H1 (cell line): ENCODE measurements around the gene SOX13. TPM values are rescaled to one million over a fixed set of nuclear protein-coding genes. Genes with fewer than 3 reads are reported as not detected.

ENCODE experiments used
- ASH2L ChIP-seq: fragments of 200-600, 300-600 bp; sonication (generic); IDR thresholded peaks from one replicate; pipeline ENCODE4 v1.7.1; 2017; ENCODE audit warnings: low read length
- HDAC6 ChIP-seq: IDR thresholded peaks from one replicate; pipeline ENCODE4 v1.7.1; 2012; ENCODE audit warnings: low read depth, mild to moderate bottlenecking, inconsistent platforms, low read length, moderate library complexity
- RAD21 ChIP-seq, 2 experiments: IDR thresholded peaks in 1 of 2; conservative IDR thresholded peaks in 1 of 2; 2 replicates each; pipeline ENCODE4 v1.6.1; 2011; ENCODE audit warnings: low read depth in 2 of 2, low read length in 2 of 2, improper control_type of control experiment in 1 of 2, inconsistent platforms in 1 of 2, mild to moderate bottlenecking in 1 of 2, moderate library complexity in 1 of 2
- RXRA ChIP-seq: IDR thresholded peaks from 2 replicates; pipeline ENCODE4 v1.6.1; 2011; ENCODE audit warnings: low read depth, mild to moderate bottlenecking, low read length, moderate library complexity; ENCODE audit not compliant: insufficient read depth
- SP1 ChIP-seq: IDR thresholded peaks from 2 replicates; pipeline ENCODE4 v1.6.1; 2011; ENCODE audit warnings: low read depth, low read length
- SP4 ChIP-seq: IDR thresholded peaks from 2 replicates; pipeline ENCODE4 v1.6.1; 2012; ENCODE audit warnings: low read length, inconsistent platforms
- polyA plus RNA-seq, 7 experiments: library from polyadenylated mRNA; depleted of rRNA in 3 of 7; stranded (reverse) in 5 of 7; unstranded in 2 of 7; fragments of >200 nt in 5 of 7; fragments of 200-250 nt in 2 of 7; gene quantifications; 1 replicate in 5 of 7; 2 replicates in 1 of 7; 4 replicates in 1 of 7; pipeline versions ENCODE4 v1.2.1 to v1.2.3, GENCODE V29; 2011 to 2013; ENCODE audit warnings: missing spikeins in 2 of 7, mixed read lengths in 2 of 7
- total RNA-seq: library from RNA; stranded (reverse); fragmentation: NEBNext Ultra II Directional; extraction: Animal tissue kit (Norgen Biotek cat#: 25700); gene quantifications from 2 replicates; pipeline ENCODE4 v1.2.1, GENCODE V29; 2021
- TF ChIP-seq, protein P1 (sequence below): IDR thresholded peaks from 2 replicates; pipeline ENCODE4 v1.6.1; 2011; ENCODE audit warnings: low read length, improper control_type of control experiment
- TF ChIP-seq, protein P2 (sequence below): IDR thresholded peaks from 2 replicates; pipeline ENCODE4 v1.6.1; 2012; ENCODE audit warnings: inconsistent platforms

SOX13 gene
- total and polyA plus RNA-seq, 2 of the 8 experiments (the other 6 are each of a cell fraction or from before 2014, with no cell fraction given) = 113 to 173 TPM

- TF ChIP-seq RAD21 (IDR thresholded peaks at IDR 0.05 in 1 of 2, conservative IDR thresholded peaks at IDR 0.05 in 1 of 2; ENCODE audit: low read depth in 2 of 2, low read length in 2 of 2) (peak in 1 of 2 experiments; percentile 1; a peak in 2 of 4 replicates), ASH2L (peak; percentile 45), SP1 (no peak), HDAC6 (no peak), RXRA (no peak), SP4 (no peak)
- TF ChIP-seq, protein P1, sequence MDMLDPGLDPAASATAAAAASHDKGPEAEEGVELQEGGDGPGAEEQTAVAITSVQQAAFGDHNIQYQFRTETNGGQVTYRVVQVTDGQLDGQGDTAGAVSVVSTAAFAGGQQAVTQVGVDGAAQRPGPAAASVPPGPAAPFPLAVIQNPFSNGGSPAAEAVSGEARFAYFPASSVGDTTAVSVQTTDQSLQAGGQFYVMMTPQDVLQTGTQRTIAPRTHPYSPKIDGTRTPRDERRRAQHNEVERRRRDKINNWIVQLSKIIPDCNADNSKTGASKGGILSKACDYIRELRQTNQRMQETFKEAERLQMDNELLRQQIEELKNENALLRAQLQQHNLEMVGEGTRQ = no peak
- TF ChIP-seq, protein P2, sequence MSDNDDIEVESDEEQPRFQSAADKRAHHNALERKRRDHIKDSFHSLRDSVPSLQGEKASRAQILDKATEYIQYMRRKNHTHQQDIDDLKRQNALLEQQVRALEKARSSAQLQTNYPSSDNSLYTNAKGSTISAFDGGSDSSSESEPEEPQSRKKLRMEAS = 0 out of 2 replicates have a peak, but pooled peaks have one; percentile 3
Observed at GRCh38 chr1:204074274-204075138, 1.6 kb downstream of the SOX13 start (continued).
